GM19452 (cell line): Measurements from ENCODE around the gene COL4A6.
"Not testable (repeated sequence)": the region's sequence is repeated elsewhere in the genome, so short reads cannot be mapped to it uniquely, and the experiment has no call there.

Experiments
- ATAC-seq: cut with Tn5 transposase; IDR thresholded peaks from one replicate; pipeline ENCODE4 v1.9.1; 2021; ENCODE audit not compliant: unreplicated experiment

COL4A6 gene

DNA sequence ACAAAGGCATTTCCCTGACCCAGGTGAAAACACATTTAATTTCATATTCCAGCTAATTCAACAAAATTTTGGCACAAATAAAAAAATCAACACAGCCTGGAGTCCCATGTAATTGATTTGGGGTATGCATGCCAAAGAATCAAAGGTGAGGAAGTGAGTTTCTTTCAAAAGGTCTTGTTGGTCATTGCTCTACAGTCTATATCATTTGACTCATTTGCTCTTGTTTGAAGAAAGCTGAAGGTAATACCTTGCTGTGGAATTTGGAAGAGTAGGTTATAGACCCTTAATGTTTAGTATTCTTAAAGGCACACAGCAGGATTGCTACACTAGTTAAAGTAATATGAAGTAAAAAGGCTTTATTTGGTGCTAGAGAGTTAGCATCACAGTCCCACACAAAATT, 25.4 kb downstream of the COL4A6 start:
- no peak for ATAC-seq

GRCh38 chrX:108399418-108400165, 38.6 kb downstream of the COL4A6 start:
- no peak for ATAC-seq

DNA sequence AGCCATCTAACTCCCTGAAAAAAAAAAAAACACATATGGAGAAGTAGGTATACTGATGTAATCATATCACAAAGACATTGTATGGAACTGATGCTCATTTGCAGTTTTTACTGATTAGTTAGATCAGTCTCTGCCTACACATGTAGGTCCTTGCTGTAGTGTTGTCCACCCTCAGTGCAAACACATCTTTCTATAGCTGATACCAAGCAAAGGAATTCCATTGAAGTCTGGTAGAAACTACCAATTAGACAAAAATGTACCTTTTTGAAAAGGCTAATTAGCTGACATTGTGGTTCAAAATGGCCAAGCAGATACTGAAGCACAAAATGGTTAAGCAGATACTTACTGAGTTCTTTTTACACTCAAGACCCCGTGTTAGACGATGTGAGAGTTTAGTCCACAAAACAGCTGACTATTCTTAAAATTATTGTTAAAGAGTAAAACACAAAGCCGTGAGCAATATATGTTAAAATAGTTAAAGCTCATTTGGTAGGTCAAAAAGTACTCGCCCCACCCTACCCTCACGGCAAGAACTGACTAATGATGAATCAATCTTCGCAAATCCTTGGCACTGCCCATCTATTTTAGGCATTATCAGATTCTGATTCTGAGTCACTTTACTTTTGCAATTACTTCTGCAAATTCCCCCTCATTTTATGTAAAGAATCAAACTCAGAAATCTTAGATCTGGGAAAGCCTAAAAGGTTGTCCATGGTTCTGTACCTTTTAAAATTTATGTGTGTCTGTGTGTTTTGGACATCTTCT, 40.4 kb downstream of the COL4A6 start:
- ATAC-seq, result no peak

GRCh38 chrX:108396986-108397385, 41.2 kb downstream of the COL4A6 start:
- ATAC-seq, result no peak

- no peak for ATAC-seq
Measured at GRCh38 chrX:108396188-108396891, 41.9 kb downstream of the COL4A6 start.

- ATAC-seq, result not testable (repeated sequence)
Measured at GRCh38 chrX:108390976-108391717, 47.1 kb downstream of the COL4A6 start.

DNA sequence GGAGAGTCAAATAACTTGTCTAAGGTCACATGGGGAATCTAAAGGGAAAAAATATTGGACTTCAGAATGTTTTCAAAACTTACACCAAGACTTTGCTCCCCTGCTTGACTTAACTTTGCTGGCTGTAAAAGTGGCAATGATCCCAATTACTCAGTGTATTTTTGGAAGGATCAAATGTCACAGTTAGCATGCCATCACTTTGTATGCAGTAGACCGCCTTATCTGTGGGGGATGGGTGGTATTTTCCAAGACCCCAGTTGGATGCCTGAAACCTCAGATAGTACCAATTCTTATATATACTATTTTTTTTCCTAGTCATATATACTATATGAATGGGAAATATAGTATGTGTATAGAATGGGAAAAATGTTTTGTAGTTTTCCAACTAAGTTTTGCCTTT, 53.4 kb downstream of the COL4A6 start:
- no peak for ATAC-seq

DNA sequence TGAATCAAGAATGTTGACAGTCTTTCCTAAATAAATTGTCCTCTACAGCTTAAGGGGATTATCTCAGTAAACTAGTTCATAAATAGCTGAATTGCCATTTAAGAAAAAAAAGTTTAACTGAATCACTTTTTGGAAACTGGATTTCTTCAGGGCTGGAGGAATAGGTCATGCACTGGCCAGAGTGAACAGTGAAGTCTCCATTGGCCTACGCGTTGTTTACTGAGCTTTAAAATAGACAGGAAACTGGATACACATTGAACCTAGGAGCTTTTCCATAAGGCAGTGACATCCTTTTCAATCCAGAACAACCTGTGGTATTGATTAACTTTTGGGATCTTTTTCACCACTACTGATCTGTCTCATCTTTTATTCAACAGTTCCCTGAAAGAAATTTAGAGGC, 58.0 kb downstream of the COL4A6 start:
- no peak for ATAC-seq

DNA sequence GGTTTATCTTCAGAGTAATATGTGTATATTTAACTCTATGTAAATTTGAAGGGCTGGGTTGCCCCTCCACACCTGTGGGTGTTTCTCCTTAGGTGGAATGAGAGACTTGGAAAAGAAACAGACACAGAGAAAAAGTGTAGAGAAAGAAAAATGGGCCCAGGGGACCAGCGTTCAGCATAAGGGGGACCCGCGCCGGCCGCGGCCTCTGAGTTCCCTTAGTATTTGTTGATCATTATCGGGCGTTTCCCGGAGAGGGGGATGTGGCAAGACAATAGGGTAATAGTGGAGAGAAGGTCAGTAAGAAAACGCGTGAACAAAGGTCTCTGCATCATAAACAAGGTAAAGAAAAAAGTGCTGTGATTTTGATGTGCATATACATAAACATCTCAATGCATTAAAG, 61.4 kb downstream of the COL4A6 start:
- not testable (repeated sequence) for ATAC-seq

DNA sequence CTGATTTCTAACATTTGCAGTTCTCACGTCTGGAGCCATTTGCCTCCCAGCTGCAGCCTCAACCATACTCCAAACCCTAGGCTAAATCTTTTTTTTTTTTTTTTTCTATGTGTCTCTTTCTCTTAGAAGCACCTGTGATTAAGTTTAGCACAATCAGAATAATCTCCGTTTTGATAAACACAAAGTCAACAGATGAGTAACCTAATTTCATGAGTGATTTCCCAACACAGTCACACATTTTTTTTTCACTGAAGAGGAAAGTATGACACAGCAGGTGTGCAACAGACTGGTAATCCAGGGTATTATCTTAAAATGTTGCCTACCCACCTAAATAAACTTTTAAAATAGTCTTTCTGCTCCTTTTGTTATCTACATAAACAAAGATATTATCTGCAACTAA, 62.6 kb downstream of the COL4A6 start:
- ATAC-seq, result not testable (repeated sequence)

DNA sequence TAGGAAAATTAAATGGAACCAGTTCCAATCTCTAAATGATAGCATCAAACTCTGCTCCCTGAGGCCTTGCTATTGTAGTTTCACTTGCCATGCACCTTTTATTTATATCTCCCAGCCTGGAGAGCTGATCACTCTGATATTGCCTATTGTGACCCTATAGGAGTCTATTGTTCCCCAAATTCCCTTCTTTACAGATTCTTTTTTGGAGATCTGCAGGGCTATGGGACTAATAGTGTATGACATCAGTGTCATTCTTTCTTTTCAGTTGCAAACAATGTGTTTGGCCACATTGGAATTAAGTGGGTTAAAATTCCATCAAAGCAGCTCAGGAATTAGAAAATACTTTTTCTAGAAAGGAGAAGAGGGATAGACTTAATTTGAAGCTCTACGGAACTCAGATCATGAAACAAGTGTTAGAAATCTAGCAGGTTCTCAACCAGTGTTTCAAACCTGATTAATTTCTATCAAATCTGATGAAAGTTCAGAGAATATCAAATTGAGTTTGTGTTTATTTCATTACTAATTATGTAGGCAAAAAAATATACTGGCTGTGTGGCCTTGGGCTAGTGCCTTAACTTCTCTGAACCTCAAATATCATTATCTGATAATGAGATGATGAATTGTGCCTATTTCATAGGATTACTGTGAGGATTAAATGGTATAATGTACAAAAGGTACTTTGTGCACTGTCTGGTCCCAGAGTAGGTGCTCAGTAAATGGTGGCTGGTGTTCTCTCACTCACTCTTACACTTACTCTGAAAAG, 71.4 kb downstream of the COL4A6 start:
- no peak for ATAC-seq

- ATAC-seq, result no peak
Measured at GRCh38 chrX:108362026-108362425, 76.2 kb downstream of the COL4A6 start.

- no peak for ATAC-seq
Measured at GRCh38 chrX:108361316-108361715, 76.9 kb downstream of the COL4A6 start.

GRCh38 chrX:108359806-108360602, 78.2 kb downstream of the COL4A6 start:
- no peak for ATAC-seq

DNA sequence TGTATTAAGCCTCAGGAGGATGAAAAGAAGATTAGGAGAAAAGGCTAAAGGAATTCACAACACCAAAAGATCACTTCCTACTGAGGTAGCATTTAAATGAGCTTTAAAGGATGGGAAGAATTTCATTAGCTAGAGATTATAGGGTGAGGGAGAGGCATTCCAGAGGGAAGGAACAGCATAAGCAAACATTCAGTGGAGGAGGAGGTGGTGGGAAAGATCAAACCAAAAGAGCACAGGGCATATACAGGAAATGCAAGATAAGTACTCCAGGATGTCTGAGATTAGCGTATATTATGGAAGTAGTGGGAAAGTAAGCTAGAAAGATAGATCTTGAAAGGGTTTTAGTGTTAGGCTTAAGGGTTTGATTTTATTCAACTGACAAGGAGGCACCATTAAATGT, 84.8 kb downstream of the COL4A6 start:
- ATAC-seq, result no peak

GRCh38 chrX:108349210-108349609, 89.0 kb downstream of the COL4A6 start:
- ATAC-seq, result no peak

DNA sequence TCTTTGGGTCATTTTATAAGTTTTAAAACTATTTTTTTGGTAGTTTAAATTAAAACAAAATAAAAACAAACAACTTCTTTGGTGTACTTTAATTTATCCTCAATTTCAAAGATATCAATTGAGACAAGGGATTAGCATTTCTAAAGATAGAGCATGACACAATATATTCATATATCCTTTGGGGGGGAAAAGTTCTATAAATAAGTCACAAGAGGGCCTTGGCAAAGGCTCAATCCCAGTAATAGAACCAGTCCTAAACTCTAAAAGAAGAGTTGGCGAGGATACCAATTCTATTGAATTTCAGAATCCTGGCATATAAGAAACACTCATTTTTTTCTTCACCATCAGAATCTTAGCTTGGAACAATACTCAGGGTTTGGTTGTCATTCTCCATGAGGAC, 89.7 kb downstream of the COL4A6 start:
- no peak for ATAC-seq

DNA sequence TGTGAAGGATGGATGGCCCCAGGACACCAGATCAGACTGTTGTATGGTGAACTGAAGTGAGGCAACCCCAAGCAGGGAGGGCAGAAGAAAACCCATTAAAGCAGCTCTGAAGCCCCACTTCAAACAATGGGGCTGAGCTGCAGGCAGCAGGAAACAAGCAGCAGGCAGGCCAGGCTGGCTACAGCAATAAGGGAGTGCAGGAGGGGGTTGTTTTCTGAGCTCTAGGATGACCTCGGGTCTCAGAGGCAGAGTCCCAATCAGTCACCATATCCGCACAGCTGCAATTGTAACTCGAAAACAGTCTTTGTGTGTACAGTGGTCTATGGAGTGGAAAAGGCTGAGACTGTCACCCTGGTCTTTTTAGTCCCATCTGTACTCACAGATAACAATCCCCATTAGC, 90.4 kb downstream of the COL4A6 start:
- no peak for ATAC-seq

GRCh38 chrX:108344216-108344615, 94.0 kb downstream of the COL4A6 start:
- no peak for ATAC-seq

DNA sequence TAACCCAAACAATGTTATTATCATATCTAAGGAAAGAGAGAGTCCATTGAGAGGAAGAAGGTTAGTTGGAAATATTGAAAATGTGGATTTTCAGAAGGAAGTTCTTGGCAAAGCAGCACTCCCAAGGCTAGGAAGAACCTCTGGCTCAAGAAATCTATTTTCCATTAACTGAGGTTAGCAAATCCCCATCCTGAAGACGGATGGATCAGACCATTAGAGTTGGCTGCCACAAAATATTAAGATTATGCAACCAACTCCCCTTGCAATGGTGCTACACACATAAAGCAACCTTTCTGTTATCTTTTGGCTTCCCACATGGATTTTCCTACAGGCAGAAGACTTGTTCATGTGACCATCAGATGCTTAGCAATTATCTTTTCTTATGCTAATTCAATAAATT, 96.3 kb downstream of the COL4A6 start:
- ATAC-seq, result no peak
